GM12878 (cell line): ENCODE measurements around the gene CD84.

Experiments
- CTCF ChIP-seq, 3 experiments: IDR thresholded peaks in 2 of 3; conservative IDR thresholded peaks in 1 of 3; 2 replicates each; pipeline ENCODE4 v1.5.1; 2011; ENCODE audit warnings: low read depth in 3 of 3, low read length in 3 of 3, mild to moderate bottlenecking in 3 of 3, control low read depth in 2 of 3, moderate library complexity in 2 of 3, inconsistent platforms in 1 of 3, mixed read lengths in 1 of 3; ENCODE audit not compliant: control insufficient read depth in 2 of 3, insufficient read depth in 1 of 3; ENCODE audit errors: extremely low read depth in 1 of 3
- NBN ChIP-seq: fragments of 450-650 bp; IDR thresholded peaks from 2 replicates; pipeline ENCODE4 v1.6.1; 2016
- POLR2A ChIP-seq: IDR thresholded peaks from 2 replicates; pipeline ENCODE4 v1.6.1; 2011; ENCODE audit warnings: low read depth, mild to moderate bottlenecking, low read length
- POLR2AphosphoS5 ChIP-seq: IDR thresholded peaks from 2 replicates; pipeline ENCODE4 v1.6.1; 2011; ENCODE audit warnings: mild to moderate bottlenecking, low read length, inconsistent platforms
- SMC3 ChIP-seq: IDR thresholded peaks from 2 replicates; pipeline ENCODE4 v1.6.1; 2011; ENCODE audit warnings: low read length, improper control_type of control experiment, borderline replicate concordance
- TAF1 ChIP-seq: IDR thresholded peaks from 2 replicates; pipeline ENCODE4 v1.6.1; 2011; ENCODE audit warnings: mild to moderate bottlenecking, low read depth, low read length, borderline replicate concordance
- ZNF207 ChIP-seq: fragments of 450-650 bp; IDR thresholded peaks from 2 replicates; pipeline ENCODE4 v1.6.1; 2014; ENCODE audit warnings: antibody characterized with exemption, mild to moderate bottlenecking, borderline replicate concordance

GRCh38 chr1:160560806-160561205, 18.5 kb downstream of the CD84 start:
- TF ChIP-seq POLR2AphosphoS5 (no peak), POLR2A (no peak), CTCF (IDR thresholded peaks at IDR 0.05 in 2 of 3, conservative IDR thresholded peaks at IDR 0.05 in 1 of 3; ENCODE audit: control insufficient read depth in 2 of 3, extremely low read depth in 1 of 3, insufficient read depth in 1 of 3, low read depth in 3 of 3, low read length in 3 of 3) (no peak), TAF1 (no peak), ZNF207 (no peak), SMC3 (no peak), NBN (no peak)
